Diencephalon (tissue), 1 donor: ENCODE results near the gene MMP15. TPM values are rescaled to one million over a fixed set of nuclear protein-coding genes. Genes with fewer than 3 reads are reported as not detected.

Experiments used
- small RNA-seq: library from RNA; depleted of rRNA; stranded (forward); fragments of <200 nt; gene quantifications from one replicate; pipeline ENCODE3, GENCODE V24; 2014
- total RNA-seq: library from RNA; depleted of rRNA; stranded (reverse); fragments of >200 nt; gene quantifications from one replicate; pipeline ENCODE4 v1.2.3, GENCODE V29; 2014

MMP15 gene
- total RNA-seq = 19.4 TPM

DNA sequence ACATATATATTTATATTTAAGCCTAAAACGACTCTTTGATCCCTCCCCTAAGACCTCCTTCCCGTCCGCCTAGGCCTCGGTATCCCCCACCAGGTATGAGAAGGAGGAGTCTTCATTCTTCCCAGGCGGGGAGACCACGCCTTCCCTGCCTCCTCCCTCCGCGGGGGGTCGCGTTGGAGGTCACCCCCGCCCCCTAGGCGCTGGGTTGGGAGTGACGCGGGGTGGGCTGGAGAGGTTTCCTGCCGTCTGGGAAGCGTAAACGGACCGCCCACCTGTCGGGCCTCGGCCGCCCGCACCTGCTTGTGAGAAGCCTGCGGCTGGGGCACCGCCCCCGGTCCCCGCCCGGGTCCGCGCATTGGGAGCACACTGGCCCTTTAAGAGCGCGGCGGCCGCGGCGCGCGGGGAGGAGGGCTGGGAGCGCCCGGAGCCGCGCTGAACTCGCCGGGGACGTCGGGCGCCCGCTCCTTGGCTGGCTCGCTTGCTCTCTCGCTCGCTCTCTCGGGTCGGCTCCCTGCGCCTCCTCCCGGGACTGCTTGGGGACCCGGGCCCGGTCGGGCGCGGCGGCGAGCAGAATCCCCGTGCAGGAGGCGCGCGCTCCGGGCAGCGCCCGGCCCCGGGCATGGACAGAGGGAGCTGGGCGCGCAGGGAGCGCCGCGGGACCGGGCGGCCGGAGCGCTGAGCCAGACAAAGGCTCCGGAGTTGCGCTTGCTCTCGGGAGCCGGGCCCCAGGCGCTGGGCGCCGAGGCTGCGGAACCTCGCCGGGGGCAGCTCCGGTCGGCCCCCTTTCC, at the start of gene MMP15:
Gene MMP15, plus strand, starts transcription at position 404 of the 788 bp plus-strand sequence. CDS start 597 bp downstream, outside the sequence.

DNA sequence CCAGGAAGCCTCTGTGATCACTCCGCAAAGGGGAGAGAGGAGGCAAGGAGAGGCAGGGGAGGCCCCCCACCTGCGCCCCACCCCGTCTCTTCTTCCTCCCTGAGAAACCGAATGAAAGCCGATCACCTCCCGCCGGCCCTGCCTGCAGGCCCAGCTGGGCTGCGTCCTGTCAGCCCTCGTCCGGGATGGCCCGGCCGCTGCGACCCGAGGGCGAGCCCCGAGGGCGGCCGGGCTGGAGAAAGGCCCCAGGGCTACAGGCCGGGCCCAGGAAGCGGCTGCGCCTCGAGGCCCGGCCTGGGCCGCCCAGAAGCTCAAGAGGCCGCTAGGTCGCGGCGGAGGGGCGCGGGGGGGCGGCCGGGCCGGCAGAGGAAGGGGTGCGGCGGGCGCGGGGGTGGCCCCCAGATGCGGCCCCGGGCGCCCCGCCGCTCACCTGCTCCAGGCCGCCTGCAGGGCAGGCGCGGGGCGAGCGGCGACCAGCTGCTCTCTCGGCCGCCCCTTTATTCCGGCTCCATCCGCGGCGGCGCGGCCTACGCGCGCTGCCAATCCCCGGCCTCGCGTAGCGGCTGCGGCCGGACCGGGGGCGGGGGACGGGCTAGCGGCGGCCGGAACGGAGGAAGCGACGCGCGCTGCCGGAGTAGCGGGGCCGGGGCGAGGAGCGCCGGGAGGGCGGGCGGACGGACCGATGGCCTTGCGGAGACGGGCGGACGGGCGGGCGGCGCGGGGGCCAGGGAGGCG, 25.4 kb upstream of the MMP15 start, which contains the start of gene ZNF319:
Gene ZNF319, minus strand, starts transcription at position 702 of the 735 bp plus-strand sequence. CDS start 2,407 bp downstream, outside the sequence.

DNA sequence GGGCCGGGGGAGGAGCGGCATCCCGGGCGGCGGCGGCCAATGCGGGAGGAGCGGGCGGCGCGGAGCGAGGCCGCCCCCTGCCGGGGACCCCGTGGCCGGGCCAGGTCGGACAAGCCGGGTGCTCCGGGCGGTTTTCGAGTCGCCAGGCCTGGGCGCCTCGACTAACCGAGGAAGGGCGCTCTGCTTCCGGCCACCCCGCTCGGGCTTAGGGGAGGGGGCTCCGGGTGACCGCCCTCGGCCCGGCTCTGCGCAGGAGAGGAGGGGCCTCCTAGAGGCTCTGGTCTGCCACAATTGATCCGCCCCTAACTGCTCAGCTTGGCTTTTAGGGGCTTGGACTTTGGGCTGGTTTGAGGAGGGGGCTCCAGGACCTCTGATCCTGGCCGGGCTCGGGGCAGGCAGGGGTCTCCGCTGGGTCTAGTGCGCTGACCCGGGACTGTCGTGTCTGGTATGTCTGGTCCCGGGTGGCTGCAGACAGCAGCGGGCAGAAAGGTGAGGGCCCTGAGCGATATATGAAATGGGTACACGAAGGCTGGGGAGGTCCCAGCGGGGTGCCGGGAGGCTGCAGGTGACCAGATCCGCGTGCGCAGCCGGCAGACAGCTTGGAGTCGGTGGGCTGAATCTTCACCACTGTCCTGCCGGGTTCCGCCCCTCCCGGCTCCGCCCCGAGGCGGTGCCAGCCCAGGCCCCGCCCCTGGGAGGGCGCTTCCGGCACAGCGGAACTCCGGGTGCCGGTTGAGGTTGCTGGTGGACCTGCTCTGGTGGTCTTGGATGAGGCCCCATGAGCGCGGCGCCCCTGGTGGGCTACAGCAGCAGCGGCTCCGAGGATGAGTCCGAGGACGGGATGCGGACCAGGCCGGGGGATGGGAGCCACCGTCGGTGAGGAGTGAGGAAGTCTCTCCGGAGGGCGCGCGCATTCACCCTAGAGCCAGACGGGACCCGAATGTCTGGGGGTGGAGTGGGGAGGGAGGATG, 24.6 kb upstream of the MMP15 start, which contains the start of gene USB1:
Gene USB1, plus strand, starts transcription at position 702 of the 971 bp plus-strand sequence. Its CDS starts 77 bp downstream, at position 779.

Small RNAs within 50 kb of the gene (small RNA-seq; reads per million reads assigned to genes)
- gene RF00019 = not detected

Other genes starting within 250 kb of the MMP15 start
- 31.4 TPM for gene KIFC3, start 223.3 kb upstream of the MMP15 start, total RNA-seq
- 21.9 TPM for gene CNGB1, start 54.6 kb upstream of the MMP15 start, total RNA-seq
- gene ZNF319, start 25.1 kb upstream of the MMP15 start, total RNA-seq = 8.1 TPM
- gene USB1, start 24.3 kb upstream of the MMP15 start, total RNA-seq = 11.3 TPM
- 92.0 TPM for gene CFAP20, start 103.6 kb downstream of the MMP15 start, total RNA-seq
- gene CSNK2A2, start 172.4 kb downstream of the MMP15 start, total RNA-seq = 33.4 TPM